HEK293 (cell line): ENCODE results near the gene PDE4D.

Experiments used
- MEIS1 ChIP-seq: sonication (generic); formaldehyde crosslinking; IDR thresholded peaks from 2 replicates; pipeline ENCODE4 v1.8.1; 2022; ENCODE audit warnings: missing genetic modification reagents, mild to moderate bottlenecking, borderline replicate concordance
- ZNF16 ChIP-seq: fragments of 450-650 bp; formaldehyde crosslinking; IDR thresholded peaks from 2 replicates; pipeline ENCODE4 v1.5.1; 2016; ENCODE audit warnings: low read depth, missing biosample characterization, missing genetic modification characterization
- ZNF394 ChIP-seq: fragments of 450-650 bp; formaldehyde crosslinking; IDR thresholded peaks from 2 replicates; pipeline ENCODE4 v1.5.1; 2016; ENCODE audit warnings: missing biosample characterization, missing genetic modification characterization, mild to moderate bottlenecking, moderate library complexity, borderline replicate concordance
- ZNF423 ChIP-seq: fragments of 450-650 bp; formaldehyde crosslinking; IDR thresholded peaks from 2 replicates; pipeline ENCODE4 v1.5.1; 2016; ENCODE audit warnings: missing biosample characterization, missing genetic modification characterization
- ZNF558 ChIP-seq: fragments of 450-650 bp; formaldehyde crosslinking; IDR thresholded peaks from 2 replicates; pipeline ENCODE4 v1.5.1; 2016; ENCODE audit warnings: missing biosample characterization, missing genetic modification characterization
- ZNF585B ChIP-seq: fragments of 450-650 bp; formaldehyde crosslinking; IDR thresholded peaks from 2 replicates; pipeline ENCODE4 v1.5.1; 2016; ENCODE audit warnings: missing biosample characterization, missing genetic modification characterization
- ZNF701 ChIP-seq: fragments of 450-650 bp; formaldehyde crosslinking; IDR thresholded peaks from 2 replicates; pipeline ENCODE4 v1.5.1; 2016; ENCODE audit warnings: missing biosample characterization, missing genetic modification characterization
- ZNF776 ChIP-seq: fragments of 450-650 bp; formaldehyde crosslinking; IDR thresholded peaks from 2 replicates; pipeline ENCODE4 v1.5.0; 2017; ENCODE audit warnings: missing biosample characterization, missing genetic modification characterization, borderline replicate concordance
- TF ChIP-seq, protein P1 (sequence below): fragments of 450-650 bp; formaldehyde crosslinking; IDR thresholded peaks from 2 replicates; pipeline ENCODE4 v1.5.1; 2016; ENCODE audit warnings: missing biosample characterization, missing genetic modification characterization

GRCh38 chr5:59847586-59847985 lies 45.9 kb downstream of the PDE4D start:
- TF ChIP-seq, protein P1, sequence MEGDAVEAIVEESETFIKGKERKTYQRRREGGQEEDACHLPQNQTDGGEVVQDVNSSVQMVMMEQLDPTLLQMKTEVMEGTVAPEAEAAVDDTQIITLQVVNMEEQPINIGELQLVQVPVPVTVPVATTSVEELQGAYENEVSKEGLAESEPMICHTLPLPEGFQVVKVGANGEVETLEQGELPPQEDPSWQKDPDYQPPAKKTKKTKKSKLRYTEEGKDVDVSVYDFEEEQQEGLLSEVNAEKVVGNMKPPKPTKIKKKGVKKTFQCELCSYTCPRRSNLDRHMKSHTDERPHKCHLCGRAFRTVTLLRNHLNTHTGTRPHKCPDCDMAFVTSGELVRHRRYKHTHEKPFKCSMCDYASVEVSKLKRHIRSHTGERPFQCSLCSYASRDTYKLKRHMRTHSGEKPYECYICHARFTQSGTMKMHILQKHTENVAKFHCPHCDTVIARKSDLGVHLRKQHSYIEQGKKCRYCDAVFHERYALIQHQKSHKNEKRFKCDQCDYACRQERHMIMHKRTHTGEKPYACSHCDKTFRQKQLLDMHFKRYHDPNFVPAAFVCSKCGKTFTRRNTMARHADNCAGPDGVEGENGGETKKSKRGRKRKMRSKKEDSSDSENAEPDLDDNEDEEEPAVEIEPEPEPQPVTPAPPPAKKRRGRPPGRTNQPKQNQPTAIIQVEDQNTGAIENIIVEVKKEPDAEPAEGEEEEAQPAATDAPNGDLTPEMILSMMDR (tag by site-specific recombination), result no peak
- no peak for TF ChIP-seq ZNF558 (tag by site-specific recombination)
- no peak for TF ChIP-seq ZNF776
- TF ChIP-seq ZNF585B (tag by site-specific recombination), result no peak
- no peak for TF ChIP-seq ZNF701
- TF ChIP-seq MEIS1 (CRISPR knock-in tag), result no peak
- no peak for TF ChIP-seq ZNF394 (tag by site-specific recombination)
- no peak for TF ChIP-seq ZNF16 (tag by site-specific recombination)
- no peak for TF ChIP-seq ZNF423 (tag by site-specific recombination)
